SK-N-DZ (cell line): ENCODE data around the gene VWF.
A peak's percentile ranks its signal among the peaks of the same experiment; 100 is the strongest.
"Not testable (repeated sequence)": the region's sequence is repeated elsewhere in the genome, so short reads cannot be mapped to it uniquely, and the experiment has no call there.

Experiments used
- DNase-seq: peaks from one replicate; pipeline ENCODE4 v3.0.0-alpha.2; 2015; ENCODE audit warnings: low spot score

VWF gene

DNA sequence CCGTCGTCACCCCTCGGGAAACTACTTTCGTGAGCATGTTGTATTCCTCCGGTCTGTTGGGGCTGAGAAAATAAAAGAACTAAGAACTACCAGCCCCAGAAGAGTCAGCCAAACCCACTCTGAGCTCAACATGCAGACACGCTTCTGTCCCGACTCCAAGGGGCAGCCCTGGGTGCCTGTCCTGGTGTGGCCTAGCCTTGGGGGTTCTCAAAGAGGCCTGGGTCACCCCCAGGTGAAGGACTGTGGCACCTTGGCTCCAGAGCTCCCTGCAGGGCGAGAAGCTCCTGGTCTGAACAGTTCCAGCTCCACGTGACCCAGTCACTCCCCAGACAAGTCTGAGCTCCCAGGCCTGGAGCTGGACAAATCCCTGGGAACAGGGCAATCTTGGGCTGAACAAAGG is 87.0 kb downstream of the VWF start:
- no peak for DNase-seq

DNA sequence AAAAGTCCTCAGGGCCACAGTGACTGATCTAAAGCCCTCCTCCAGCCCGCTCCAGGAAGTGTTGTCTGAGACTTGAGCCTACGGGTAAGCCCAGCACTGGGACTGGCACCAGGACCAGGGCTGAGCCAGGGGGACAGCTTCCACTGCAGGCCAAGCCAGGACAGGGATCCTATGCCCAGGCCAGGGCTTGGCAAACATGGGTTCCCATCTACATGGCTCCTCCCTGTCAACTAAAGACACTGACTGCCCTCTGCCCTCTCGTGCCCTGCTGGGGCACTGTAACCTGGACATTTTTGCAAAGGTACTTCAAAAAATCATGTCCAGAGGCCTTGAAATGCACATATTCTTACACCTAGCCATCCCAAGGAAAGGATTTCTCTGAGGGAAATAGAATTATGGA is 88.0 kb downstream of the VWF start:
- no peak for DNase-seq

DNA sequence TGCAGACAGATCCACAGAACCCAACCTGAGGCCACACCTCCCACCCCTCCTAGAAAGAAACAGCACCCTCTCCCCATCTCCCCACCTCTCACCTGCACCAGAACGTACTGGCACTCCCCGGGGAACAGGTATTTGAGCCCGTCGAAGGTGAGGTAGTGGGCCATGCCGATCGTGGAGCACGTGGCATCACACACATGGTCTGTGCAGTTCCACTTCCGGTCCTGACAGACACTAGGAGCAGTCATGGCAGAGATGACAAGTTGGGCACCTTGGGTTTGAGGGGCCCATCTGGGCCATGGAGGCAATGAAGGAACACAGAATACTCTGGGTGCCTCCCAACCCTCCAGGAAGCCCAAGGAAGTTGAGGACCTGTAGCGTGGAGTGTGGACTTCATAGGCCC is 89.9 kb downstream of the VWF start:
- DNase-seq: no peak

DNA sequence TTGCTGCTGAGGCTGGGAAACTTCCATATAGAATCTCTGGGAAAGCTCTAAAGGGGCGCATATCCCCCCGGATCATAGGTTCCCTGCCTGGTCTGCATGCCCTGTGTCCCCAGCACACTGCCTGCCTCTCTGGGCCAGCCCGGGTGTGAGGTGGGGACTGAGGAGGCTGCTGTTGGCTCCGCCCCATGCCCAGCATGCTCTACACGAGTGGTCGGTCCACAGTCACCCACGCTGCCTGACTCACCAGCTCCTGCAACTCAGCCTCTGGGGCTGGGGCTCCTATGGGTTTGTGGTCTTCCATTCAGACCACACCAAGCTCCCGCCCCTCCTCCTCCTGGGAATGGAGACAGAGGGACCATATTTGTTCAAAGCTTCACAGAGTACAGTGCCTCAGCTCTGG is 90.9 kb downstream of the VWF start:
- DNase-seq: no peak

DNA sequence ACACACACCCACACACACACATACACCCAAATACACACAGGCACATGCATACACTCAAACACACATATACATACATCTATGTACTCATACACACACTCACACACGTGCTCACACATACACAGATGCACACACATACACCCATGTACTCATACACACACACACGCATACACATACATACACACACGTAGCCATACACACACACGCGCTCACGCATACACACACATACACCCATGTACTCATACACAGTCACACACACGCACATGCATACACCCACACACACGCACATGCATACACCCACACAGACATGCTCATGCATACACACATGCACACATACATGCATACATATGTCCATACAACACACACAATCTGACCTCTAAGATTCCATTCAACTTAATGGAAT is 91.7 kb downstream of the VWF start:
- no peak for DNase-seq

DNA sequence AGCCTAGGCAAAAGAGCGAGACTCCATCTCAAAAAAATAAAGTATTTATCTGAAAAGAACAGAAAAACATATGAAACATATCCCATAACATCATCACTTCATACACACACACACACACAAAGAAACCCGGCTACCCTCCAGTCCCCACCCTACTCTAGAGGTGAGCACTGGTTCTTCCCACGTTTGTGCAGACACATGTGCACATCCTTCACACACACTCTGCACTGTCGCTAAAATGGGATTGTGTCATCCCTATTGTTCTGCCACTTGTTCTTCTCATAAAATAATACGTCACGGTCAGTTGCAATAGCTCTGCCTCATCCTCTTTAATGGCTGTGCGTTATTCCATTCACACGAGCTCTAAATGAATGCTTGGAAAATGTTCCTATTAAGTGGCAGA is 93.5 kb downstream of the VWF start:
- DNase-seq: no peak

DNA sequence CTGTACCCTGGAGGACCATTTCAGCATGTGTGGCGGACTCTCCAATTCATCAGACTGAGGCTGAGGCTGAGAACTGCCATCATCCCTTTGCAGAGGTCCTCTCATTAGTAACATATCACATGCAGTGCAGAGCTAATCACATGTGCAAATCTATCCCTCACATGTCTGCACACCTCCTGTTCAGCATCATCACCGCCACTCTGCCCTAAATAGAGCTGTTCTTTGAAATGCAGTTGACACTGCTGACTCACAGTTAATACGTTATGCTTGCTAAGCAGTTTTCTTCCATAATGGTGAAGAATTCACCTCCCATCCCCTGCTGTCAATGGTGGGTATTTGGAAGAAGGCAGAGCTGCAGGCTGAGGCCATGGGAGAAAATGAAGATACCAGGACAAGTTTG is 94.4 kb downstream of the VWF start:
- no peak for DNase-seq

DNA sequence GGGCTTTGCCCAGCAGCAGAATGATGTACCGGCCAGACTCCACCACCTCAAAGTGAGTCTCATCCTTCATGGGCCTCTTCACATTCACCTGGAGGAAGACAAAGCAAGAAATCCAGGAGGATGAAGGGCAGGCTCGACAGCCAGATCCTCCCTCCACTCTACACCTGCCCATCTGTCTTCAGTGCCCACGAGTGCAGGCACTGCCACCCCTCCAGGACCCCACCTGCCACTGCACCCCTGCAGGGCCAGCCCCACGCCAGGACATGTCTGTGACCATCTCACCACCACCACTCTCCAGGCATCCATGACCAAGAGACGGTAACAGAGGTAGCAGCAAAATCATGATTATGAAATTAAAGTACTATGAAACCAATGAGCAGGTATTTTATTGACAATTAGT is 95.1 kb downstream of the VWF start:
- no peak for DNase-seq

DNA sequence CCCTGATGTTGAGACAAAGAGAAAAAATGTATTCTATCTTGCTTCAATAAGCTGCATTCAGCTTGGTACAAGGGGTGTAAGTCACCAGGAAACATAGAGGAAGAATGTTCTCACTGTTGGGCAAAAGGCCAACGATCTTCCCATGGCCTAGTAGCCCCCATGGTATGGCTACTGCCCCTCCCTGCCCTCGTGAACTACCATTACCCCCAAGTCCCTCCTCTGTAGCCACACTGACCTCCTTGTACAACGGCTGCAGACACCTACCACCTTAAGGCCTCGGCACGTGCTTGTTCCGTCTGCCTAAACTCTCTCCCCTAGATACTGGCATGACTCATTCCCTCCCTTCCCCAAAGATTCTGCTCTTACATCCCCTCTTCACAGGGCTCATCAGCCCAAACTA is 97.5 kb downstream of the VWF start:
- no peak for DNase-seq

DNA sequence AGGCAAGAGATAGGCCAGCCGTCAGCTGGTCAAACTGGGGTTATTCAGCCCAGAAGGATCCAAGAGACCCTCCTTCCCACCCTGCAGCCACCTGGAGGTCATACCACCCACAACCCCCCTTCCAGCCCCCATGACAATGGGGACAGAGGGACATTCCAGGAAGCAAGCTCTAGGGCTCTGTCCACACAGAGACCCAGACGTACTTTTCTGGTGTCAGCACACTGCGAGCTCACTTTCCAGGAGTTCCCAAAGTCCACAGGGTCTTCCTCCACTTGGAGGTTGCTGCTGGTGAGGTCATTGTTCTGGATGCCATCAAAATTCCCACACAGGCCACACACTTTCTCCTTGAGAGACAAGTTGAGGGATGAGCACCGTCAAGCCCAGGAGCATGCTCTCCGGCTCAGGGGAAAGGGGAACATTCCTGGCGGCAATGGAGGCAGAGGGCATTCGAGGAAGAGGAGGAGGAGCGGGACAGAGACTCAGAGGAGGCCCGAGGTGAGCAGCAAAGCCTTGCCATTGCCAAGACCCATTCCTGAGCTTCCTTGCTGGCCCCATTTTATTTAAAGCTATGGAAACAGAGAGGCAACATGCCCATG is 98.7 kb downstream of the VWF start:
- DNase-seq: not testable (repeated sequence)

DNA sequence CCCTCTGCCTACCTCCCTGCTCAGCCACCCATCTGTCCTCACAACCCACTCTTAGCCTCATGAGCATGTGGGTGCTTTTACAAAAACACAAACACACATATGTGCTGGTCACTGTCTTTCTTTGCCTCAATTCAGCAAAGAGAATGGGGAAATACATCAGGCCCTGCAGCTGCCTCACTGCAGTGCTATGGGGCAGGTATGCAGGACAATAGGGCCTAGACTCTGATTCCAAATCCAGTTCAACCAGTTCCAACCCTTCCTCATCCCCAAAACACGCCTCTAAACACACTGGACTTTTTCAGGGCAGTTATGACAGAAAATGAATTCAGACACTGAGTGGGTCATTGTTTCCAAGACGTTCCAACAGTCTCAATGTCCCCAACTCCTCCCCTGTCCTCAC is 100.4 kb downstream of the VWF start:
- DNase-seq: not testable (repeated sequence)

DNA sequence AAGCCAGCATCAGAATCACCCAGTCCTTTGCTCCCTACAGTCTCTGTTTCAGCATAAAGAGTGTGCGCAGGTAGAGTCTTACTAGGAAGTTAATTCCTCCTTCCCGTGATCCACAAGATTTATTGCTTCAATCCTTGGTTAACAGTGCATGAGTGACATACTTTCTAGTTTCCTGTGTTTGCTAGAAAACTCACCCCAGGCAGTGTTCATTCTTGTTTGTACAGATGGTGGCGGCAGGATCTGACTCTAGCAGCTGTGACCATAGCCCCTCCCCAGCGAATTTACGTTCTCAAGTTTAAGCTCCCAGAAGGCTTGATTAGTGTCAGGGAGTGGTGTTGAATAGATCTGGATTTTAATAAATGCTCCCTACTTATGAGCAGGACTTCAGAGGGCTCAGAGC is 103.5 kb downstream of the VWF start:
- no peak for DNase-seq

DNA sequence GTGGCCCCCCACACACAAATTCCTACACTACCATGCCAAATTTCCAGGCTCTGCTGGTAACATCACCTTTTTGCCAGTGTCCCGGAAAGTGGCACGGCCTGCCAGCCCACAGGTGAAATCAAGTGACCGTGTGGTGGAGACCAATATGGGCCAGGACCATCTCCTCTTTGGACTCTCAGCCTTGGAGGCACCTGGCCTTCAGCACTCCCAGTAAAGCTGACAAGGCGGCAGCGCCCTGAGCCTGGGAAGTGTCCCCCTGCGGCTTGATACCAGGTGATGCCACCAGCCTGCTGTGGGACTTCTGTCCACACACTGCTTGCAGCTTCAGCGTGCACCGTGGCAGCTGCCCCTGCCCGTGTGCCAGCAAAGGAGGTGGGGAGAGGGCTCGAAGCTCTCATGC is 104.0 kb downstream of the VWF start:
- DNase-seq: not testable (repeated sequence)

DNA sequence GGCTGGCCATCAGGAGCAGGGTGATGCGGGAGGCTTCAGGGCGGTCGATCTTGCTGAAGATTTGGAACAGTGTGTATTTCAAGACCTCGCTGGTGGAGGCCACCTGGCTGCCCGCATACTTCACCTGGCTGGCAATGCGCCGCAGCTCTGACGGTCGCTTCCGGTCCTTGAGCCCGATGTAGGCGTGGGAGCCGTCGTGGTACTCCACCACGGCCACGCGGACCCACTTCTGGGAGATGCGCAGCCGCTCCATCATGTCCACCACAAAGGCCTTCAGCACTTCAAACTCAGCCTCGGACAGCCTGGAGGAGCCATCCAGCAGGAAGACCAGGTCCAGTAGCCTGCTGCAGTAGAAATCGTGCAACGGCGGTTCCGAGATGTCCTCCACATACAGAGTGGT is 105.2 kb downstream of the VWF start:
- not testable (repeated sequence) for DNase-seq

DNA sequence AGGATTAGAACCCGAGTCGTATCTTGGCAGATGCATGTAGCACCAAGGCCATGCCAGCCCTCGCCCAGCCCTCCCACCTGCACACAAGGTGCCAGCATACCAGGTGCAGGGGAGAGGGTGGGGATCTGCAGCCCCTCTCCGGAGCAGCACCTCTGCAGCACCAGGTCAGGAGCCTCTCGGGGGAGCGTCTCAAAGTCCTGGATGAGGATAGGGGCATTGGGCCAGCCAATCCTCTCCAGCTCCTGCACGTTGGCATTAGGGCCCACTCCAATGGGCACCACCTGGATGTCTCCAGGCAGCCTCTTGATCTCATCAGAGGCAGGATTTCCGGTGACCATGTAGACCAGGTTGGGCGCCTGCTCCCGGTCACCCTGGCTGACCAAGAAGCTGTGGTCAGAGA is 106.2 kb downstream of the VWF start:
- DNase-seq: no peak

DNA sequence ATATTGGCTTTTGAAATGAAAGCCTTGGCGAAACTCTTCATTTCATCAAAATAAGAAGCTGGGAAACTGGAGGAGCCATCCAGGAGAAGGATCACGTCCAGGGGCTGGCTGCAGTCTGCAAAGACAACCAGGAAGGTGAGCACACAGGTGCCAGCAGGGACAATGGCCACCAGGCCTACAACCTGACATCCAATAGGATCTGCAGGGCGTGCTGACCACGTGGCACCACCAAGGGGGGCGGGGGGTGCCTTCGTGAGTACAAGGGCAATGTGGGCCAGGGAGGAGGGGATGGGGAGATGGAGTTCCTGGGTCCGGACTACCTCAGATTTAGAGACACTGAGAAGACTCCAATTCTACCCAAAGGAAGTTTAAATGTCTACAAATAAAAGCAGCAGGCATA is 107.7 kb downstream of the VWF start:
- no peak for DNase-seq

DNA sequence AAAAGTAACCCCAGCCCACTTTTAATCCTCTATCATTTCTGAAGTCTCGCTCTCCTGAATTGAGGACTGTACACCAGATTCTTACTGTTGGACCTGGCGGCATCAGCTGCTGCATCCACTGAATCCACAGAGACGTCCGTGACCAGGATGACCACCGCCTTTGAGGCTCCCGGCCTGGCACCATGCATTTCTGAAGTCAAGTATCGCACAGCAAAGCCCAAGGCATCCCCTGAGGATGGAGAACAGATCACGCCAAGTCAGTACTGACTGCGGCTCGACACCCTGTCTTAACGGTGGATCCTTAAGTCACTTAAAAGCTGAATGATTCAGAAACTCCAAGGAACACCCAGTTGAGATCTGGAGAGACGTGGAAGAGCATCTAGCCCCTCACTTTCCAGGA is 108.5 kb downstream of the VWF start:
- DNase-seq: not testable (repeated sequence)

DNA sequence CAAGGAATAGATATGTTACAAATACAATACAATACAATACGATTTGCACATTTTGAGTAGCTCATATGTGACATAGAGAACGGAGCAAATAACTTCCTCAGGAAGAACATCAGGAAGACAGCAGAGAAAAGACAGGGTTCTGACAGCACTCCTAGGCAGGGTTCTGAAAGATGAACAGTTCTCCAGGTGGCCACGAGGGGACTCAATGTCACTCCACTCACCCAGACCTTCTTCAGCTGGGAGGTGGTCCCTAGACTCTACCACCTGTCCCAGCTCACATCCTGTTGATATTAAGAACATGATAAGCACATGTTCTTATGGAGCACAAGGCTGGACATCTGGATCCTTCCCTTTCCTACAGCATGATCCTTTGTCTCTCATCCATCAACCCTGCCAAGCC is 109.2 kb downstream of the VWF start:
- DNase-seq: not testable (repeated sequence)

DNA sequence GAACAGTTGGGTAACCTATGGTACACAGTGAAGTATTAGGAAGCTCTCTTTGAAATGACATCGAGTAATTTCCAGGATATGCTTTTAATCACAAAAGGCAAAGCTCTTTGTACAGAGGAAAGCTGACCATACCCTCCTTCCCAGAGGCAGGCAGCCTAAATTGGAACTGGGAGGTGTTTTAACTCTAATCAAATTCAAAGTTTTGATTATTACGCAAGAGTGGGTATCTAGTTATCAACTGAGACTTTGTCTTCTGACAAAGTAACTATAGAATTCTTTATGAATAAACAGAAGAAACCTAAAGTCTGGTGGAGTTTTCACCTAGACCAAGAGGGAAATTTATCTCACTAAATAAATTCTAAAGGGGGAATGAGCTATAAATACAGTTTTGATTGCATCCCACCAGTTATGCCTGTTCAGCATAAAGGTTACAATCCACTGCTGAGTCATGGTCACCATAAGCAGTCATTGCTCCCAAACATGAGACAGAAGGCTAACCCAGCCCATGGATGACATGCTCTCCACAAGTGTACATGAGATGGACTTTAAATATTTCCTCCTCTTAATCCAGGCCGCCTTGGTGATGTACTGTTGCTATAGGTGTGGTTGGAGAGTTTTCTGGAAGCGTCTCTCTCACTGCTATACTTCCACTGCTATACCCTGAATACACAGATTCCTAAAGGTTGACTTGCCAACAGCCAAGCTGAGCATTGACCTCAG is 113.7 kb downstream of the VWF start:
- not testable (repeated sequence) for DNase-seq

DNA sequence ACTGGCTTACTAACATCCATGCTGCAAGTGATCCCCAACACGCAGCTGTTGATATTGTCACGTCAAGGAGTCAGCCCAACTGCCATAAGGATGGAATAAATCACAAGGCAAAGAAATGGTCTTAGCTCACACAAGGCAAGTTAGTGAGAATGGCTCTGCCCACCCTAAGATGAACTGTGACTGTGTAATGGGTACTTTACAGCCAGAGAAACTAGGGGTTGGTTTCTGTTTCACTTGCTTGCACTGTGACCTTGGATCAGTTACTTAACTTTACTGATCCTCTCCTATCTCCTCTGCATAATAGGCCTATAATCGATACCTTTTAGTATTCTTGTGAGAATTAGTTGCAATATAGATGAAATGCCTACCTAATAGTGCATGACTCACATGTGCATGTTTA is 127.2 kb downstream of the VWF start:
- no peak for DNase-seq

DNA sequence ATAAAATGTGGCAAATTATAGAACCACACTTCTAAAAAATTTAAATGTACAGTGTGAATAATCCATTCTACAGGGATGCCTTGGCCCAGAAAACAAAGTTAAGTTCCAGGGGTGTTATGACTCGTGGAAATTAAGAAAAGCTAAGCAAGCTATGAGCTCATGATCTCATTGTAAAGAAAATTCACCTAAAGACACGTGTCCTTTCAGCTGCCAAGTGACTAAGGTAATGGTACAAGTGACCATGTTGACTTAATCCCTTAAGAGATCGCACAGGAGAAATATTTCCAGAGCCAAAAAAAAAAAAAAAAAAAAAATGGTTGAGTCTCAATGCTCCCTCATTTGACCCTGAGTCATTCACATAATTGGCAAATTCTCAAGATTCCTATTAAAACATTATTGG is 128.0 kb downstream of the VWF start:
- DNase-seq: no peak

DNA sequence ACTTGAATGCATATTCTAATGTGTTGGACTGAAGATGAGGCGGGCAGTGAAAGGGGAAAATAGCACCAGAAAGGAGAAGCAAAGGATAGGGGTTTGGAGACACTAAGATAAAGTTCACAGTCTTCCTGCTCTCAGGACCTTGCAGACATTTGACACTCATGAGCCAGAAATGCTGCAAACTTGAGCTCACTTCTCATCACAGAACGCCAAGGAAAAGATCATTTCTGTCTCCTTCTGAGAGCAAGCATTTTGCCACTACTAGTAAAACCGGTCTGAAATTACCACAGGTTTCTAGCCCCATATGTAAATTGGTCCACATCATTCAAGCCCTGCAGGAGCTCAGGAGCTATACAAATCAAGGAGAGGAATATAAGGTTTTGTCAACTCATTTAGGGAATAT is 134.8 kb downstream of the VWF start:
- no peak for DNase-seq

DNA sequence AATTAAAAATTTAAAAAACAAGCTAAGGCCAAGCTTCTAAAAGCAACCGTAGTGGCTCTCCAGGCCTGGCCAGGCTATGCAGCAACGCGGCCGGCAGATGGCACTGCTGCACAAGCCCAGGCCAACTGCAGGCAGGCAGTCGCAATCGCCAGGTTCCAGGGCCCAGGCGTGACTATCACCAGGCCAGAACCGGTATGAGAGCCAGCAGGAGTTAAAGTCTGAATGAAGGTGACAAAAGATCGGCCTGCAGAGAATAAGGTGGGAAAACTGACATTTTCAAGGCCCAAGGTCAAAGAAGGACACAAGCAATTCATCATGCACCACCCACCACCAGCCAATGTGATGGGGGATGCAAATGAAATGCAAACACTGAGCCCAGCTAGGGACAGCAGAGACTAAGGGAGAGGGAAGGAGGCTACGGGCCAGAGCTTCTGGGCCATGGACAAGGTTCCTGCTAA is 135.8 kb downstream of the VWF start:
- peak; percentile 75 for DNase-seq

DNA sequence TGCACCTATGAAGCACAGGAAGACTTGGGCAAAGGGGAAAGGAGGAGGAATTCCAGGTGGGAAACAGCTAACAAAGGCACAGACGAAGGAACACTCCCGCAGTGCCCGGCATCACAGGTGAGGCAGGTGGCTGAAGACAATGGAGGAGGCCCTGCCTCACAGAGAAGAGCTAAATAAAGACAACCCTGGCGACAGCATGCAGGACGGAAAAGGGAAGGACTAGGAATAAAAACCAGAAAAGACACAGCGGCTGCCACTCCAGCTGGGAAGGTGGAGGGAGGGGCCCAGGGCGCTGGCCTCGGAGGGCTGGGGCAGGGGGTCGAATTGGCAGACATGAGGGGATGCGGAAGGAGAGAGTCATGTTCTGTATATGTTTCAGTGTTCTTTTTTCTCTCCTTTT is 136.4 kb downstream of the VWF start:
- DNase-seq: no peak
